Activated B cell treated with CpG ODN at 0.5 μM for 24 hours (primary cell): ENCODE results near the gene USP12. TPM values are rescaled to one million over a fixed set of nuclear protein-coding genes. Genes with fewer than 3 reads are reported as not detected.

Experiments used
- ATAC-seq: fragments of 200-7000 bp; cut with Tn5 transposase; one replicate; pipeline ENCODE4 v1.10.0; 2021; ENCODE audit warnings: low read depth, mild to moderate bottlenecking, moderate library complexity
- CTCF ChIA-PET: fragments of 350-600 bp; sonication (Branson Sonifier 250); formaldehyde crosslinking; loops from one replicate; lab custom pipeline; 2021; ENCODE audit warnings: antibody characterized with exemption; lab: Charles Lee
- POLR2A ChIA-PET: fragments of 350-600 bp; sonication (Branson Sonifier 250); formaldehyde crosslinking; loops from one replicate; lab custom pipeline; 2021; ENCODE audit warnings: antibody characterized with exemption; lab: Charles Lee
- DNase-seq: peaks from one replicate; pipeline ENCODE4 v3.0.0; 2022
- H3K27ac Mint-ChIP-seq: one replicate; pipeline ENCODE4 v1.8.0; 2020; ENCODE audit warnings: mixed read lengths
- H3K27me3 Mint-ChIP-seq: one replicate; pipeline ENCODE4 v1.8.0; 2021; ENCODE audit warnings: mixed read lengths
- H3K36me3 Mint-ChIP-seq: one replicate; pipeline ENCODE4 v1.8.0; 2021; ENCODE audit warnings: low read depth, mixed read lengths
- H3K4me1 Mint-ChIP-seq: one replicate; pipeline ENCODE4 v1.8.0; 2021; ENCODE audit warnings: mixed read lengths
- H3K4me3 Mint-ChIP-seq: one replicate; pipeline ENCODE4 v1.8.0; 2020; ENCODE audit warnings: mild to moderate bottlenecking, mixed read lengths
- H3K9me3 Mint-ChIP-seq: one replicate; pipeline ENCODE4 v1.8.0; 2020; ENCODE audit warnings: mixed read lengths
- CTCF ChIP-seq: fragments of 200-600 bp; IDR thresholded peaks from one replicate; pipeline ENCODE4 v1.8.0; 2022; ENCODE audit warnings: antibody characterized with exemption, mild to moderate bottlenecking
- intact Hi-C: fragments of 100-400 bp; cut with micrococcal nuclease; formaldehyde crosslinking; loops from one replicate; pipeline ENCODE4 v1.15.1; 2024
- total RNA-seq: library from RNA; stranded (reverse); gene quantifications from 2 replicates; pipeline ENCODE4 v1.2.3, GENCODE V29; 2022

The USP12 gene
- total RNA-seq, 1 donor from 2014 or later = 58.8 TPM

- Mint-ChIP-seq H3K9me3 (peaks cover 2% of the 10 kb centered on the region), H3K27ac (no peak overlapping the region), H3K27me3 (no peaks in the 10 kb centered on the region), H3K4me1 (no peaks in the 10 kb centered on the region), H3K4me3 (no peak overlapping the region), H3K36me3 (no peaks in the 10 kb centered on the region)
- ATAC-seq (no peak), DNase-seq (no peak)
- ChIA-PET CTCF (no interaction called here), POLR2A (no interaction called here)
- intact Hi-C loops = no loop called here
- no peak for TF ChIP-seq CTCF
Observed at GRCh38 chr13:27211271-27211670, 39.7 kb upstream of the USP12 start.

- Mint-ChIP-seq H3K4me1 (no peaks in the 10 kb centered on the region), H3K9me3 (peaks cover 2% of the 10 kb centered on the region), H3K27ac (no peak overlapping the region), H3K27me3 (no peaks in the 10 kb centered on the region), H3K4me3 (no peak overlapping the region), H3K36me3 (no peaks in the 10 kb centered on the region)
- no peak for TF ChIP-seq CTCF
- ChIA-PET CTCF (no interaction called here), POLR2A (no interaction called here)
- intact Hi-C loops = no loop called here
- DNase-seq = no peak
- ATAC-seq = no peak
Observed at GRCh38 chr13:27208514-27208913, 36.9 kb upstream of the USP12 start.

GRCh38 chr13:27203854-27204253 is 32.2 kb upstream of the USP12 start:
- no peak overlapping the region for H3K27ac Mint-ChIP-seq
- no peak overlapping the region for H3K4me3 Mint-ChIP-seq
- H3K9me3 Mint-ChIP-seq = peaks cover 2% of the 10 kb centered on the region
- DNase-seq (no peak), ATAC-seq (no peak)
- intact Hi-C loops = loop anchor here (1.0 kb wide), 1 partner anchor 219 kb away; no protein-coding TSS in a partner anchor
- H3K36me3 Mint-ChIP-seq = no peaks in the 10 kb centered on the region
- POLR2A ChIA-PET = no interaction called here
- TF ChIP-seq CTCF = no peak
- no peaks in the 10 kb centered on the region for H3K27me3 Mint-ChIP-seq
- CTCF ChIA-PET = interaction anchor here (1.2 kb wide), 1 partner anchor 218 kb away, joined by 7 read pairs; no protein-coding TSS in a partner anchor
- H3K4me1 Mint-ChIP-seq = no peaks in the 10 kb centered on the region

- no peak for ATAC-seq
- Mint-ChIP-seq H3K36me3 (no peaks in the 10 kb centered on the region), H3K9me3 (no peaks in the 10 kb centered on the region), H3K27ac (no peak overlapping the region), H3K27me3 (no peaks in the 10 kb centered on the region), H3K4me3 (no peak overlapping the region), H3K4me1 (no peaks in the 10 kb centered on the region)
- POLR2A ChIA-PET = no interaction called here
- DNase-seq = no peak
- no peak for TF ChIP-seq CTCF
- intact Hi-C loops = no loop called here
- CTCF ChIA-PET = interaction anchor here (1.2 kb wide), 1 partner anchor 218 kb away, joined by 7 read pairs; no protein-coding TSS in a partner anchor
Observed at GRCh38 chr13:27203186-27203585, 31.6 kb upstream of the USP12 start.

GRCh38 chr13:27201661-27202060 is 30.1 kb upstream of the USP12 start:
- Mint-ChIP-seq H3K27me3 (peaks cover 2% of the 10 kb centered on the region), H3K36me3 (no peaks in the 10 kb centered on the region), H3K4me1 (no peaks in the 10 kb centered on the region), H3K9me3 (no peaks in the 10 kb centered on the region), H3K4me3 (no peak overlapping the region), H3K27ac (no peak overlapping the region)
- no peak for TF ChIP-seq CTCF
- CTCF ChIA-PET = no interaction called here
- intact Hi-C loops = no loop called here
- POLR2A ChIA-PET = no interaction called here
- no peak for DNase-seq
- no peak for ATAC-seq
